Adrenal gland (tissue), 5 donors: ENCODE measurements around the gene KLHL22.

ENCODE experiments used
- POLR2A ChIP-seq, 2 donors: fragments of 450-650 bp; IDR thresholded peaks; one replicate each; pipeline ENCODE4 v1.6.1; 2017; ENCODE audit warnings: antibody characterized with exemption in 2 of 2, mild to moderate bottlenecking in 2 of 2, moderate library complexity in 1 of 2
- TF ChIP-seq, protein P1 (sequence below), 6 experiments: fragments of 450-650 bp in 4 of 6; fragments of 200-600 bp in 2 of 6; sonication (generic) in 1 of 6; IDR thresholded peaks; 1 replicate in 5 of 6; 2 replicates in 1 of 6; pipeline versions ENCODE4 v1.5.1 to v1.8.0; 2016 to 2021; ENCODE audit warnings: antibody characterized with exemption in 6 of 6, mild to moderate bottlenecking in 2 of 6, moderate library complexity in 1 of 6
- donor health status: DM: no; HTN: no; CAD: no.

DNA sequence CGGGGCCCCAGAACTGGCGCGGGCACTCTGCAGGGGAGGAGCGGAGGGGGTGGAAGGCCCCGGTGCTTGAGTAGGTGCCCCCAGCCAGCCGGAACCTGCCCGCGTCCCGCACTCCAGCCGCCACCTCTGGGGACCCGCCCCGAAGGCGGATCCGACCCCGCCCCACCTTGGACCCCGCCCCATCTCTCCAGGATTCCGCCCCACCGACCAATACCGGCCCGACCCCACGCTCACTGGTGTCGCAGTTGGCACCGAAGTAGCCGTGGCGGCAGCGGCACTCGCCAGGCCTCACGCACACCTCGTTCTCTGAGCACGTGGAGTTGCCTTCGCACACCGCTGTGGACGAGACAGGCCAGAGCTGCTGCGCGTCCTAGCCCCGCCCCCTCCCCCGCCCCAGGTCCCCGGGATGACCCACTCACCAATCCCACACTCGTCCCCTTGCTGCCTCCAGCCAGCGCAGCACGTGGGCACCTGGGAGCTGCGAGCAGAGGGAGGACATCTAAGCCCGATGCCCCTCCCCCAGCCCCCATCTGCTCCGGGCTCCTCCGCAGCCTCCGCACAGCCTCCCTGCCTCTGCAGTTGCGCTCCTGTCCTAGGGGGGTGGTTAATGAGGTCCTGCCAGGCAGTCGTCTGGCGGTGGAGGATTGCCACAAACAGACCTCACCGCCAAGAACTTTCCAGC, 63.9 kb downstream of the KLHL22 start:
- TF ChIP-seq, protein P1, sequence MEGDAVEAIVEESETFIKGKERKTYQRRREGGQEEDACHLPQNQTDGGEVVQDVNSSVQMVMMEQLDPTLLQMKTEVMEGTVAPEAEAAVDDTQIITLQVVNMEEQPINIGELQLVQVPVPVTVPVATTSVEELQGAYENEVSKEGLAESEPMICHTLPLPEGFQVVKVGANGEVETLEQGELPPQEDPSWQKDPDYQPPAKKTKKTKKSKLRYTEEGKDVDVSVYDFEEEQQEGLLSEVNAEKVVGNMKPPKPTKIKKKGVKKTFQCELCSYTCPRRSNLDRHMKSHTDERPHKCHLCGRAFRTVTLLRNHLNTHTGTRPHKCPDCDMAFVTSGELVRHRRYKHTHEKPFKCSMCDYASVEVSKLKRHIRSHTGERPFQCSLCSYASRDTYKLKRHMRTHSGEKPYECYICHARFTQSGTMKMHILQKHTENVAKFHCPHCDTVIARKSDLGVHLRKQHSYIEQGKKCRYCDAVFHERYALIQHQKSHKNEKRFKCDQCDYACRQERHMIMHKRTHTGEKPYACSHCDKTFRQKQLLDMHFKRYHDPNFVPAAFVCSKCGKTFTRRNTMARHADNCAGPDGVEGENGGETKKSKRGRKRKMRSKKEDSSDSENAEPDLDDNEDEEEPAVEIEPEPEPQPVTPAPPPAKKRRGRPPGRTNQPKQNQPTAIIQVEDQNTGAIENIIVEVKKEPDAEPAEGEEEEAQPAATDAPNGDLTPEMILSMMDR (IDR thresholded peaks at IDR 0.05) = no peak
- TF ChIP-seq POLR2A (IDR thresholded peaks at IDR 0.05) = no peak
